Endothelial cell of umbilical vein (primary cell): ENCODE results near the gene DPYSL4. TPM values are rescaled to one million over a fixed set of nuclear protein-coding genes. Genes with fewer than 3 reads are reported as not detected.

ENCODE experiments used
- BruUV-seq: library from RNA; stranded (reverse); fragments of 400-500 nt; replicated peaks from 2 replicates; lab custom pipeline; 2021; lab: Mats Ljungman, UMichigan
- CTCF ChIA-PET: fragments of 300-600, 350-600 bp; sonication (Branson Sonifier 250); formaldehyde crosslinking; loops from one replicate; lab custom pipeline; 2021; ENCODE audit warnings: antibody characterized with exemption, inconsistent platforms; lab: Charles Lee
- POLR2A ChIA-PET: fragments of 300-600, 350-600 bp; sonication (Branson Sonifier 250); formaldehyde crosslinking; loops from one replicate; lab custom pipeline; 2021; ENCODE audit warnings: antibody characterized with exemption, inconsistent platforms; lab: Charles Lee
- DNase-seq: peaks from one replicate; pipeline ENCODE4 v3.0.0-alpha.2; 2011; ENCODE audit warnings: low read depth, low spot score
- FAIRE-seq: peaks from 2 replicates; lab custom pipeline; 2011; peaks lifted over from hg19 to GRCh38; lab: Jason Lieb, UNC
- H2AFZ ChIP-seq: 2 replicates; pipeline ENCODE4 v1.6.0; 2012; ENCODE audit warnings: low read depth, low read length, control low read depth, inconsistent platforms
- H3K27ac ChIP-seq: 2 replicates; pipeline ENCODE4 v1.5.1; 2011; ENCODE audit warnings: low read depth, mild to moderate bottlenecking, control low read depth, low read length, moderate library complexity; ENCODE audit not compliant: insufficient read depth
- H3K27me3 ChIP-seq, 2 experiments: 2 replicates each; pipeline versions ENCODE4 v1.6.0 to v1.6.1; 2011; ENCODE audit warnings: low read length in 2 of 2, mixed read lengths in 1 of 2; ENCODE audit not compliant: control insufficient read depth in 2 of 2, insufficient read depth in 2 of 2
- H3K36me3 ChIP-seq, 2 experiments: 2 replicates in 1 of 2; 3 replicates in 1 of 2; pipeline ENCODE4 v1.5.1; 2011; ENCODE audit warnings: low read length in 2 of 2, mild to moderate bottlenecking in 1 of 2, moderate library complexity in 1 of 2; ENCODE audit not compliant: control insufficient read depth in 2 of 2, insufficient read depth in 2 of 2; ENCODE audit errors: extremely low read depth in 1 of 2
- H3K4me1 ChIP-seq: 3 replicates; pipeline ENCODE4 v1.5.1; 2011; ENCODE audit warnings: mild to moderate bottlenecking, low read length; ENCODE audit not compliant: control insufficient read depth, insufficient read depth; ENCODE audit errors: extremely low read depth
- H3K4me2 ChIP-seq: 2 replicates; pipeline ENCODE4 v1.6.1; 2011; ENCODE audit warnings: low read length, control low read depth, mixed read lengths; ENCODE audit not compliant: insufficient read depth
- H3K4me3 ChIP-seq, 3 experiments: fragments of 200-600 bp in 1 of 3; sonication (generic), shearing (Covaris generic) in 1 of 3; replicated peaks in 1 of 3; 2 replicates each; pipeline ENCODE4 v1.5.1; 2011 to 2016; ENCODE audit warnings: control low read depth in 3 of 3, low read length in 3 of 3, mild to moderate bottlenecking in 2 of 3, inconsistent platforms in 1 of 3, low read depth in 1 of 3, moderate library complexity in 1 of 3; ENCODE audit not compliant: insufficient read depth in 1 of 3
- H3K79me2 ChIP-seq: 2 replicates; pipeline ENCODE4 v1.6.0; 2012; ENCODE audit warnings: low read length, inconsistent platforms; ENCODE audit not compliant: control insufficient read depth, insufficient read depth
- H3K9ac ChIP-seq: replicated peaks from 2 replicates; pipeline ENCODE3; 2011; ENCODE audit warnings: low read length, control low read depth; ENCODE audit not compliant: insufficient read depth; ENCODE audit errors: extremely low read depth
- H3K9me1 ChIP-seq: replicated peaks from 3 replicates; pipeline ENCODE4 v1.6.0; 2011; ENCODE audit warnings: mild to moderate bottlenecking, low read length; ENCODE audit not compliant: control insufficient read depth, insufficient read depth; ENCODE audit errors: extremely low read depth
- H3K9me3 ChIP-seq: replicated peaks from 2 replicates; pipeline ENCODE4 v1.5.1; 2012; ENCODE audit warnings: low read length, inconsistent platforms; ENCODE audit not compliant: control insufficient read depth, insufficient read depth
- H4K20me1 ChIP-seq: replicated peaks from 2 replicates; pipeline ENCODE3; 2011; ENCODE audit warnings: mild to moderate bottlenecking, low read length; ENCODE audit not compliant: control insufficient read depth, insufficient read depth; ENCODE audit errors: extremely low read depth
- EZH2 ChIP-seq: IDR thresholded peaks from 2 replicates; pipeline ENCODE4 v1.6.1; 2012; ENCODE audit warnings: borderline replicate concordance, low read depth, mild to moderate bottlenecking, moderate library complexity, low read length, inconsistent platforms; ENCODE audit not compliant: severe bottlenecking
- FOS ChIP-seq: IDR thresholded peaks from 2 replicates; pipeline ENCODE4 v1.6.1; 2011; ENCODE audit warnings: mild to moderate bottlenecking, low read length, moderate library complexity, borderline replicate concordance; ENCODE audit not compliant: insufficient read depth
- GATA2 ChIP-seq: IDR thresholded peaks from 2 replicates; pipeline ENCODE4 v1.7.0; 2011; ENCODE audit warnings: low read depth, mild to moderate bottlenecking, moderate library complexity, mixed read lengths, low read length; ENCODE audit not compliant: insufficient read length, insufficient read depth
- JUN ChIP-seq: IDR thresholded peaks from 2 replicates; pipeline ENCODE4 v1.6.1; 2011; ENCODE audit warnings: borderline replicate concordance, low read depth; ENCODE audit not compliant: insufficient read length, insufficient read depth
- MAX ChIP-seq: IDR thresholded peaks from 2 replicates; pipeline ENCODE4 v1.6.1; 2011; ENCODE audit not compliant: insufficient read depth, insufficient read length
- POLR2A ChIP-seq: IDR thresholded peaks from 2 replicates; pipeline ENCODE4 v1.6.1; 2012; ENCODE audit warnings: low read depth, mild to moderate bottlenecking, control low read depth, low read length
- dilution Hi-C: fragments of 300-500 bp; cut with MboI; formaldehyde crosslinking; loops from one replicate; pipeline ENCODE4 v1.15.0; 2019; ENCODE audit warnings: low sequenced_read_pairs; ENCODE audit not compliant: extremely low pct_ligation_motif_present
- intact Hi-C: fragments of 100-400 bp; cut with micrococcal nuclease; formaldehyde crosslinking; loops from one replicate; pipeline ENCODE4 v1.10.0; 2022
- polyA plus RNA-seq, 4 experiments: library from polyadenylated mRNA; depleted of rRNA in 3 of 4; stranded (reverse) in 3 of 4; unstranded in 1 of 4; fragments of >200 nt; gene quantifications; 2 replicates each; pipeline versions ENCODE4 v1.2.1 to v1.2.3, GENCODE V29; 2011 to 2012; ENCODE audit warnings: missing spikeins in 1 of 4
- total RNA-seq: library from RNA; stranded (reverse); gene quantifications from 2 replicates; pipeline ENCODE4 v1.2.3, GENCODE V29; 2021

Gene DPYSL4
- total and polyA plus RNA-seq, 2 donors (not counting 3 experiments of a cell fraction or from before 2014, with no cell fraction given), result 27.1 to 60.0 TPM

GRCh38 chr10:132189810-132190422 is 3.2 kb downstream of the DPYSL4 start:
- H3K4me3 ChIP-seq, result no peak overlapping the region
- H3K36me3 ChIP-seq, result no peaks in the 10 kb centered on the region
- peaks cover 6 to 13% of the 10 kb centered on the region in 2 experiments for H3K27me3 ChIP-seq
- H3K9me1 ChIP-seq, result no peaks in the 10 kb centered on the region
- H3K9me3 ChIP-seq, result no peaks in the 10 kb centered on the region
- no peak for DNase-seq
- H3K79me2 ChIP-seq, result no peaks in the 10 kb centered on the region
- no peak for TF ChIP-seq GATA2
- no peak for TF ChIP-seq EZH2
- TF ChIP-seq MAX, result no peak
- TF ChIP-seq JUN, result no peak
- H2AFZ ChIP-seq, result no peak overlapping the region
- no peaks in the 10 kb centered on the region for H4K20me1 ChIP-seq
- FAIRE-seq, result no peak
- H3K27ac ChIP-seq, result no peak overlapping the region
- no peaks in the 10 kb centered on the region for H3K4me1 ChIP-seq
- ChIA-PET POLR2A (no interaction called here), CTCF (no interaction called here)
- H3K9ac ChIP-seq, result no peak overlapping the region
- no peak overlapping the region for H3K4me2 ChIP-seq
- BruUV-seq, result no TSS peak
- dilution Hi-C loops, result no loop called here
- intact Hi-C loops, result no loop called here

- BruUV-seq, result no TSS peak
- Histone ChIP-seq H4K20me1 (no peaks in the 10 kb centered on the region), H3K9me1 (no peaks in the 10 kb centered on the region), H2AFZ (no peak overlapping the region), H3K4me2 (no peak overlapping the region), H3K27me3 (peaks cover 0 to 3% of the 10 kb centered on the region in 2 experiments), H3K79me2 (no peaks in the 10 kb centered on the region), H3K9me3 (no peaks in the 10 kb centered on the region), H3K4me3 (no peak overlapping the region), H3K36me3 (peaks cover 0 to 3% of the 10 kb centered on the region in 2 experiments), H3K27ac (no peak overlapping the region), H3K4me1 (no peaks in the 10 kb centered on the region), H3K9ac (no peak overlapping the region)
- FAIRE-seq (no peak), DNase-seq (no peak)
- TF ChIP-seq FOS (no peak), POLR2A (no peak)
- POLR2A ChIA-PET, result no interaction called here
- CTCF ChIA-PET, result no interaction called here
- dilution Hi-C loops, result no loop called here
- intact Hi-C loops, result no loop called here
Measured at GRCh38 chr10:132192076-132192975, 5.6 kb downstream of the DPYSL4 start.
